Erythroblast (primary cell): ENCODE results near the gene NHEJ1.

Experiments
- GATA1 ChIP-seq: IDR thresholded peaks from 2 replicates; pipeline ENCODE4 v1.6.1; 2011; ENCODE audit warnings: low read depth, mild to moderate bottlenecking, control low read depth, low read length, moderate library complexity
- POLR2A ChIP-seq: IDR thresholded peaks from 2 replicates; pipeline ENCODE4 v1.6.1; 2011; ENCODE audit warnings: mild to moderate bottlenecking, low read length

- TF ChIP-seq POLR2A (no peak), GATA1 (no peak)
These were observed 16.4 kb upstream of the NHEJ1 start, which contains the start of gene CNPPD1 for GRCh38 chr2:219176818-219177551.
